ENCODE results near the gene JSRP1.

The JSRP1 gene, protein sequence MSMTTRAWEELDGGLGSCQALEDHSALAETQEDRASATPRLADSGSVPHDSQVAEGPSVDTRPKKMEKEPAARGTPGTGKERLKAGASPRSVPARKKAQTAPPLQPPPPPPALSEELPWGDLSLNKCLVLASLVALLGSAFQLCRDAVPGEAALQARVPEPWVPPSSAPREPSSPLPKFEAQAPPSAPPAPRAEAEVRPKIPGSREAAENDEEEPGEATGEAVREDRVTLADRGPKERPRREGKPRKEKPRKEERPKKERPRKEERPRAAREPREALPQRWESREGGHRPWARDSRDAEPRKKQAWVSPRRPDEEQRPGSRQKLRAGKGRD

DNA sequence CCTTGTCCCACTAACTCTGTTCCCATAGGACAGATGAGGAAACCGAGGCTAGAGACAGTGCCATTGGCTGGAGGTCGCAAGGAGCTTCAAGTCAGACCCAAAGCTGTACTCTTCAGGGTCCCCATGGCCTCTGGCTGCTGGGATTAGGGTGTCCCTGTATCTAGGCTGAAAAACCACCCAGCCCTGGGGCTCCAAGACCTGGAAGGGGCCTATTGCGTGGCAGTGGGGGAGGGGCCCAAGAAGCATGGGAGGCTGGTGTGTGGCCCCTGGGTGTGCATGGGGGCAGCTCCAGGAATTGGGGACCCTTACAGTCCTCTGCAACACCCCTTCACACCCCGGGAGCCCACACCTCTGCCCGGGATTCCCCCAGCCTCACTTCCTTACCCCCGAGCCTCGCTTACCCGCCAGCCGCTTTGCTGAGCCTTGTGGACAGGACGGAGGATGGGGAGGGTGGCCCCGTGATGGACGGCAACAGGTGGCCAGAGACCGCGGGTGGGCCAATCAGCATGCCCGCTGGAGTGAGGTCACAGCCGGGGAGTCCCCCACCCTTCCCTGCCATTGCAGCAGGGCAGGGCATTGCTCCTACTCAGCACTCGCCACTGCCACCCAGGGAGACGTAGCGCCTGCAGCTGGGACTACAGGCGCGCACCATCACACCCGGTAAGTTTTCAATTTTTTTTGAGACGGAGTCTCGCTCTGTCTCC lies at the start of gene JSRP1:
Gene JSRP1, minus strand, starts transcription at position 436 of the 704 bp plus-strand sequence. CDS start 1,103 bp downstream, outside the sequence.
- no peak within 1 kb of the TSS for H3K27ac ChIP-seq
- TF ChIP-seq, protein P1, sequence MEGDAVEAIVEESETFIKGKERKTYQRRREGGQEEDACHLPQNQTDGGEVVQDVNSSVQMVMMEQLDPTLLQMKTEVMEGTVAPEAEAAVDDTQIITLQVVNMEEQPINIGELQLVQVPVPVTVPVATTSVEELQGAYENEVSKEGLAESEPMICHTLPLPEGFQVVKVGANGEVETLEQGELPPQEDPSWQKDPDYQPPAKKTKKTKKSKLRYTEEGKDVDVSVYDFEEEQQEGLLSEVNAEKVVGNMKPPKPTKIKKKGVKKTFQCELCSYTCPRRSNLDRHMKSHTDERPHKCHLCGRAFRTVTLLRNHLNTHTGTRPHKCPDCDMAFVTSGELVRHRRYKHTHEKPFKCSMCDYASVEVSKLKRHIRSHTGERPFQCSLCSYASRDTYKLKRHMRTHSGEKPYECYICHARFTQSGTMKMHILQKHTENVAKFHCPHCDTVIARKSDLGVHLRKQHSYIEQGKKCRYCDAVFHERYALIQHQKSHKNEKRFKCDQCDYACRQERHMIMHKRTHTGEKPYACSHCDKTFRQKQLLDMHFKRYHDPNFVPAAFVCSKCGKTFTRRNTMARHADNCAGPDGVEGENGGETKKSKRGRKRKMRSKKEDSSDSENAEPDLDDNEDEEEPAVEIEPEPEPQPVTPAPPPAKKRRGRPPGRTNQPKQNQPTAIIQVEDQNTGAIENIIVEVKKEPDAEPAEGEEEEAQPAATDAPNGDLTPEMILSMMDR (conservative IDR thresholded peaks at IDR 0.05) = no peak
- no peak for TF ChIP-seq ZFX (IDR thresholded peaks at IDR 0.05)

DNA sequence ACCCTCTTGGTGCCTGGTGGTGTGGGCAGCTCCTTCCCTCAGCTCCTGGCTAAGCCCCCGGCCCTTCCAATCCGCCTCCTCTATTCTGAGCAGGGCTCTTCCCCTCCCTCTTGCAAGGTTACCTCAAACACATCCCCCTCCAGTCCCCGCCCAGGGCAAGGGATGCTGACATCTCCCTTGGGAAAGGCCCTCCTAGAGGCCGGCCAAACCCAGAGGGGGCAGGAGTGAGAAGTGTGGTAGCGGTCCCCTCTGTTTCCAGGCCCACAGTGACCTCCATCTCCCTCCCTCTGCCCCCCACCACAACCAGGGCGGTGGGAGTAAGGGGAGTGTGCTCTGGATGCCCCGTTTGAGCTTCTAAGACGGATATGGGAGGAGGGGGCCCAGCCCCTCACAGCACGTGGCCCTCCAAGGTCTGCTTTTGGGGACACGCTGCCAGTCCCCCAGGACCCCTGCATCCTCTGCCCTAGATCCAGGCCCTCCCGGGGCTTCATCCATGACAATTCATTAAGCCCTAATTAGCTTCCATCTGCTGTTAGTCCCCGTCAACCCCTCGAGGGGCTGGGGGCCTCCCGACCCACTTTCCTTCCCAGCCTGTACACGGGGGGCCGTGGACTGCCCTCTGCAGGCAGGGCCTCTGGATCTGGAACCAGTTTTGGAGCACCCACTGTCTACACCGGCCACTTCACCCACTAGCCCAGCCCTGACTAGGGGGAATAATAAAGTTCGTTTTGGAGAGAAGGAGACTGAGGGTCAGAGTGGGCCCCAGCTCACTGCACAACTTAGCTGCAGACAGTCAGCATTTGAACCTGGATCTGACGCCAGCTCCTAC lies 49.4 kb upstream of the JSRP1 start:
- H3K27ac ChIP-seq = no peak overlapping the region
- TF ChIP-seq, protein P1 (conservative IDR thresholded peaks at IDR 0.05) = no peak
- no peak for TF ChIP-seq ZFX (IDR thresholded peaks at IDR 0.05)

DNA sequence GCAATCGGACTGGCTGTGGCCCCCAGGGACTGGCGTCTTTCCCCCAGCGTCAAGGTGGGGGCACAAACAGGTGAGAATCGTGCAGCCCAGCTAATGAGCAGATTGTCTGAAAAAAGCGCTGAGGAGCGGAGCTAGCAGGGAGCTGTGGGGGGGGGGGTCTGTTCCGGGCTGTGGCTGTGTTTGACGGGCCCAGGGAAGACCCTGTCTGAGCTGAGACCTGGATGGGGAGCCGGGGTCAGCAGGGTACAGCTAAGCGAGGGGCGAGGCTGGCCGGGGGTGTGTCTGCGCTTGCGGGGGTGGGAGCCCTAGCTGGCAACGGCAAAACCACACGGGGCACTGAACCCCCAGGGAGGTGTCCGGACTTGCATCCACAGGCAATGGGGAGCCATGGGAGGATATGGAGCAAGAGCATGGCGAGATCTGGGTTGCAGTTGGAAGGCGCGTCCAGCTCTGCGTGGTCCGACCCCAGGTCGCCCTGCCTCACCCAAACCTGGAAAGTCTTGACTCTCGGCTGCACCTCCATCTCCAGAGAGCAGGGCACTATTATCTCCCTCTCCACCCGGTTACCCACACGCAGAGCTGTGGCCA lies 47.1 kb upstream of the JSRP1 start:
- no peak overlapping the region for H3K27ac ChIP-seq
- TF ChIP-seq, protein P1 (conservative IDR thresholded peaks at IDR 0.05) = no peak
- TF ChIP-seq ZFX (IDR thresholded peaks at IDR 0.05) = no peak

DNA sequence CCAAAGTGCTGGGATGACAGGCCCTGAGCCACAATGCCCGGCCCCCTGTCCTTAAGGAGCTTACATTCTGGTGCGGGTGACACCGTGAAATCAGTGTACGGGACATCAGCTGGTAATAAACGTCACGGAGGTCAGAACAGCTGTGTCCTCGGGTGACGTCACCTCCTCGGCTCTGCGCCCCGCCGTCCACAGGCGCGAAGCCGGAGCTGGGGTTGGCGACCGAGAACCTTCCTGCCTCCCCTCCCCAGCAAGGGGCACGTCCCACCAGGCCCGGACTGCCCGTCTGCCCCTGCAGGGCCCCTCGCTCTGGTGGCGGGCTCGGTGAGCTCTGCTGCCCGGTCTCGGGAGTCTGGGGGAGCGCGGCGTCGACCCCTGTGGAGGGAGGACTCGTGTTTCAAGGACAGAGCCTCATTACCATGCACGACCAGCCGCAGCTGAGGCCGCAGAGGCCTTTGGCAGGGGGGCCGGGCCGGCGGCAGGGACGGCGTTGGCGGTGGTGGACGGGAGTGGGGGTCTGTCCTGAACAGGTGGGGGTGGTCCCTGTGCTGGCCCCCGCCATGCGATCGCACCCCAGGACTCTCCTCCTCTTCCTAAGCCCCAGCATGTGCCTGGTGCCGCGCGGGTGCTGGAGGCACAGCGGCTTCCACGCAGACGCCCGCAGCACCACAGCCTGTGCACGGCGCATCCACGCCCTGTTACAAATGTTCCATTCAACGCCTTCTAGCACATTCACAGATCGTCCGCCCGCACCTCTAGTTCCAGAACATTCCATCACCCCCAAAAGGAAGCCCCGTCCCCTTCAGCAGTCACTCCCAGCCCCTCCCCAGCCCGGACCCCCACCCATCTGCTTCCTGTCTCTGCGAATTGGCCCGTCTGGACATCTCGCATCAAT lies 46.3 kb upstream of the JSRP1 start:
- no peak overlapping the region for H3K27ac ChIP-seq
- TF ChIP-seq, protein P1 (conservative IDR thresholded peaks at IDR 0.05) = no peak
- TF ChIP-seq ZFX (IDR thresholded peaks at IDR 0.05) = no peak

DNA sequence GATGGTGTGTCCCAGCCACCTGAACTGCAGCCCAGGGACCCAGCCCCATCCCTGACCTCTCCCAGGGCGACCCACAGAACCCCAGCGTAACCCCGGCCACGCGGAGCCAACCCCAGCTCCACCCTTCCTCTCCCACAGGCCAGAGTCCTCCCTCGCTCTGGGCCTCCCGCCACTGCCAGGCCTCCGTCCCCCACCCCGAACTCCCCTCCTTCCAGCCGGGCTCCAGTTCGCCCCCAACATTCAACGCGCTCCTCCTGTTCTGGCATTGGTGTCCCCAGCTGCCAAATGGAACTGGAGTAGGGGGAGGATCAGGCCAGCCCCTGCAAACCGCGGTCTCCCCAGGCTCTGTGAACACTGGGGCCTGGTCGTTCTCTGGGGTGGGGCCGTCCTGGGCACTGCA lies 44.3 kb upstream of the JSRP1 start:
- no peak overlapping the region for H3K27ac ChIP-seq
- TF ChIP-seq, protein P1 (conservative IDR thresholded peaks at IDR 0.05) = no peak
- no peak for TF ChIP-seq ZFX (IDR thresholded peaks at IDR 0.05)

DNA sequence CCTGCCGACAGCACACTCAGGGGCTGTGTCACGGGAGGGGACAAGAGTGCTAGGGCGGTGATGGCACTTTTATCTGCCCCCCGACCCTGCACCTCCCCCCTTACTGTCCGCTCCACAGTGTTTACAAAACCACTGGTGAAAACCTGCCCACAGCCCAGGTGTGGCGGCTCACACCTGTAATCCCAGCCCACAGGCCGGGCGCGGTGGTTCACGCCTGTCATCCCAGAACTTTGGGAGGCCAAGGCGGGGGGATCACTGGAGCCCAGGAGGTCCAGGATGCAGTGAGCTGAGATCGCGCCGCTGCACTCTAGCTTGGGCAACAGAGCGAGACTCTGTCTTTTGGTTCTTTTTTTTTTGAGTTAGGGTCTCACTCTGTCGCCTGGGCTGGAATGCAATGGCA lies 39.9 kb upstream of the JSRP1 start:
- TF ChIP-seq, protein P1 (conservative IDR thresholded peaks at IDR 0.05) = no peak
- no peak for TF ChIP-seq ZFX (IDR thresholded peaks at IDR 0.05)
- H3K27ac ChIP-seq = no peak overlapping the region
